ENCODE results near the gene PGM1.
"Not testable (repeated sequence)": the region's sequence is repeated elsewhere in the genome, so short reads cannot be mapped to it uniquely, and the experiment has no call there.

PGM1 gene

GRCh38 chr1:63593303-63593885, at the start of gene PGM1:
TSS of gene PGM1 (plus strand) at chr1:63593411. CDS start at chr1:63593489, 78 bp downstream.
- peak; percentile 86 for DNase-seq (ENCODE audit: low spot score)

GRCh38 chr1:63545780-63546179, 47.4 kb upstream of the PGM1 start:
- DNase-seq (ENCODE audit: low spot score) = no peak

GRCh38 chr1:63547621-63548294, 45.5 kb upstream of the PGM1 start:
- no peak for DNase-seq (ENCODE audit: low spot score)

GRCh38 chr1:63548303-63548702, 44.9 kb upstream of the PGM1 start:
- no peak for DNase-seq (ENCODE audit: low spot score)

- DNase-seq (ENCODE audit: low spot score) = no peak
These were observed 44.3 kb upstream of the PGM1 start for GRCh38 chr1:63548877-63549276.

GRCh38 chr1:63555480-63555879, 37.7 kb upstream of the PGM1 start:
- DNase-seq (ENCODE audit: low spot score) = no peak

- DNase-seq (ENCODE audit: low spot score) = peak; percentile 24
These were observed 35.7 kb upstream of the PGM1 start for GRCh38 chr1:63557365-63557987.

GRCh38 chr1:63559357-63559756, 33.9 kb upstream of the PGM1 start:
- DNase-seq (ENCODE audit: low spot score) = no peak

- no peak for DNase-seq (ENCODE audit: low spot score)
These were observed 29.5 kb upstream of the PGM1 start for GRCh38 chr1:63563745-63564144.

- no peak for DNase-seq (ENCODE audit: low spot score)
These were observed 24.1 kb upstream of the PGM1 start for GRCh38 chr1:63569068-63569467.

- no peak for DNase-seq (ENCODE audit: low spot score)
These were observed 23.4 kb upstream of the PGM1 start for GRCh38 chr1:63569640-63570316.

GRCh38 chr1:63572686-63573085, 20.5 kb upstream of the PGM1 start:
- not testable (repeated sequence) for DNase-seq (ENCODE audit: low spot score)

- not testable (repeated sequence) for DNase-seq (ENCODE audit: low spot score)
These were observed 18.9 kb upstream of the PGM1 start for GRCh38 chr1:63574203-63574796.

GRCh38 chr1:63575340-63575826, 17.8 kb upstream of the PGM1 start:
- peak; percentile 10 for DNase-seq (ENCODE audit: low spot score)

GRCh38 chr1:63586326-63586725, 6.9 kb upstream of the PGM1 start:
- DNase-seq (ENCODE audit: low spot score) = not testable (repeated sequence)

GRCh38 chr1:63590166-63590560, 3.0 kb upstream of the PGM1 start:
- DNase-seq (ENCODE audit: low spot score) = peak; percentile 55

- DNase-seq (ENCODE audit: low spot score) = no peak
These were observed 492 bp upstream of the PGM1 start for GRCh38 chr1:63592536-63593302.

GRCh38 chr1:63593886-63594605, 835 bp downstream of the PGM1 start:
- no peak for DNase-seq (ENCODE audit: low spot score)

GRCh38 chr1:63595435-63595834, 2.2 kb downstream of the PGM1 start:
- DNase-seq (ENCODE audit: low spot score) = no peak

- DNase-seq (ENCODE audit: low spot score) = no peak
These were observed 6.6 kb downstream of the PGM1 start for GRCh38 chr1:63599799-63600198.

- DNase-seq (ENCODE audit: low spot score) = no peak
These were observed 7.0 kb downstream of the PGM1 start for GRCh38 chr1:63600248-63600647.
